ENCODE results near the gene CTDSPL. TPM values are rescaled to one million over a fixed set of nuclear protein-coding genes. Genes with fewer than 3 reads are reported as not detected.

Gene CTDSPL
- polyA plus RNA-seq, 1 experiment = 40.4 TPM

DNA sequence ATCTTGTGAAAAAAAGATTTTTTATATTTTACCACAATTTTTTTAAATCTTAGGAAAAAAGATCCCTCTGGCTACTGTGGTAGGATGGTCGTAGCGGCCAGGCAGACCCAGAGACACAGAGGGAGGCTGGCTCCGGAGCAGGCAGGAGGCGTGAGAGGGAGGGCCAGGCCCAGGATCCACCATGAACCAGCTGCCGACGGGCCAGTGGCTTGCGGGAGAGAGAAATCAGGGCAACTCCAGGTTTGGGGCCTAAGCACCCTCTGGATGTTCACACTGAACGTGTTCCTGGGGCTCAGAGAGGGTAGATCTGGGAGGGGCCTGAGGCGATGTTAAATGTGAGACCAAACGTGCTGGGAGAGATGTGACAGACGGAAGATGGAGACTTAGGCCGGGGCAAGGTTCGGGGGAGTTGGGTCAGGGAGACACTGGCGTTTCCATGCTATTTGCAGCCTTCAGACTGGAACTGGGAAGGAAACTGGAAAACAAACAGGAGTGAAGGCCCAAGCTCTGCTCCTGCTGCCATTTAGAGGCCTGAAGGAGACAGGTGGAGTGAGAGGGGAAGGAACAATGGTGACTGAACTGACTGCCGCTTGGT lies 127.3 kb downstream of the CTDSPL start:
- Histone ChIP-seq H3K4me3 (ENCODE audit: low read depth, low read length) (no peak overlapping the region), H3K27ac (ENCODE audit: low read depth, low read length) (no peak overlapping the region), H3K9me3 (ENCODE audit: control insufficient read depth, insufficient read depth, low read length) (no peaks in the 10 kb centered on the region; the same call in 1 of the 2 replicates), H3K27me3 (ENCODE audit: control insufficient read depth, insufficient read depth, low read length) (peaks cover 4% of the 10 kb centered on the region)
- DNase-seq (ENCODE audit: low read depth, low spot score) = no peak
- POLR2A ChIA-PET = no interaction called here
- CTCF ChIA-PET = interaction anchor here (1.0 kb wide), 1 partner anchor 15 kb away, joined by 4 read pairs; no protein-coding TSS in a partner anchor
- TF ChIP-seq, protein P1, sequence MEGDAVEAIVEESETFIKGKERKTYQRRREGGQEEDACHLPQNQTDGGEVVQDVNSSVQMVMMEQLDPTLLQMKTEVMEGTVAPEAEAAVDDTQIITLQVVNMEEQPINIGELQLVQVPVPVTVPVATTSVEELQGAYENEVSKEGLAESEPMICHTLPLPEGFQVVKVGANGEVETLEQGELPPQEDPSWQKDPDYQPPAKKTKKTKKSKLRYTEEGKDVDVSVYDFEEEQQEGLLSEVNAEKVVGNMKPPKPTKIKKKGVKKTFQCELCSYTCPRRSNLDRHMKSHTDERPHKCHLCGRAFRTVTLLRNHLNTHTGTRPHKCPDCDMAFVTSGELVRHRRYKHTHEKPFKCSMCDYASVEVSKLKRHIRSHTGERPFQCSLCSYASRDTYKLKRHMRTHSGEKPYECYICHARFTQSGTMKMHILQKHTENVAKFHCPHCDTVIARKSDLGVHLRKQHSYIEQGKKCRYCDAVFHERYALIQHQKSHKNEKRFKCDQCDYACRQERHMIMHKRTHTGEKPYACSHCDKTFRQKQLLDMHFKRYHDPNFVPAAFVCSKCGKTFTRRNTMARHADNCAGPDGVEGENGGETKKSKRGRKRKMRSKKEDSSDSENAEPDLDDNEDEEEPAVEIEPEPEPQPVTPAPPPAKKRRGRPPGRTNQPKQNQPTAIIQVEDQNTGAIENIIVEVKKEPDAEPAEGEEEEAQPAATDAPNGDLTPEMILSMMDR (IDR thresholded peaks at IDR 0.05; ENCODE audit: low read depth, low read length) = no peak

DNA sequence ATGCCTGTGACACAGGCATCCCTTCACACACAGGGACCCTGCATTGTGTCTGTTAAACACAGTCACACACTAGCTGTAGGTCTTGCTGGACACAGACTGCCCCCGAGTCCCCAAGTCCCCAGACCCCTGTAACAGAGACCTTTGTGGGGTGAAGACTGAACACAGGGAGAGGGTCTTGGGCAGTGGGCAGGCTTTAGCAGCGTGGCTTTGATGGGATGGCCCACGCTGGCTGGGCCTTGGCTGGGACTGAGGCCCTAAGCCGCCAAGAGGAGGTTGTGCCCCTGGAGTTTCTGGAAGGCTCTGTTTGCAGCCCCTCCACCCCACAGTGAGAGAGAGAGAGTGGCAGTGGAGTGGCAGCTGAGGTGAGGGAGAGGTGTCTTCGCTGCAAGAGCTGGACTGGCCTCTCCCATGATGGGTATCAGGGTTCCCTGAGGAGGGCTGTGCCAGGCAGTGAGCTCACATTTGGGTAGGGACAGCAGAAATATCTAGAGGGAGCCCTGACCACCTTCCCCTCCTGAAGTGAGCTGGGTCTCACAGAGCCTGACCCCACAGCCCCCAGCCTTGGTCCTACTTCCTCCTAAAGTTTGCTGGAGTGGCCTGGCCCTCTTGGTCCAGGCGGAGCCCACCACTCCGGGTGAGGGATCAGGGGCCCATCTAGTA lies 128.3 kb downstream of the CTDSPL start:
- DNase-seq (ENCODE audit: low read depth, low spot score) = no peak

DNA sequence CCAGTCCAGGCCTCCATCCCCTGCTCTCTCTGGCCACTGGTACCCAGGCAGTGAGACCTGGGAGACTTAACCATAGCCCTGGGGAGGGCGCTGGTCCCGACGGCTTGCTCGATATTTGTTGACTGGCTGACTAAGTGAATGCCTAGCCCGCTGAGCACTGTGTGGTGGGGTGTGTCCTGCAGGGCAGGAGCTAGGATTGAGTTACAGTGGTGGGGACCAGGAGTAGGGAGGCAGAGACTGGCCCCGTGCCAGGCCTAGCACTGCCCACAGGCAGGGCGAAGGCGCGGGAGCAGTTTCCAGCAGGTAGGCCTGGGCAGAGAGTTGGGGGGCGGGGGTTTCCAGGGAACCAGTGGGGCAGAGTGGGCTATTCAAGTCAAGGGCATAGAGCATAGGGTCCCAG lies 128.8 kb downstream of the CTDSPL start, which contains the start of gene VILL:
TSS of gene VILL (plus strand) at position 260 of the 400 bp plus-strand sequence. CDS start 2,887 bp downstream, outside the sequence.
- no peak for DNase-seq (ENCODE audit: low read depth, low spot score)
- TF ChIP-seq, protein P1 (IDR thresholded peaks at IDR 0.05; ENCODE audit: low read depth, low read length) = no peak
- peak within 1 kb of the TSS; percentile 21 for H3K27ac ChIP-seq (ENCODE audit: low read depth, low read length)
- ChIA-PET CTCF (no interaction called here), POLR2A (no interaction called here)
- H3K9me3 ChIP-seq (ENCODE audit: control insufficient read depth, insufficient read depth, low read length) = no peaks in the 10 kb centered on the region; the same call in 1 of the 2 replicates
- no peak within 1 kb of the TSS for H3K4me3 ChIP-seq (ENCODE audit: low read depth, low read length)
- peaks cover 4% of the 10 kb centered on the region for H3K27me3 ChIP-seq (ENCODE audit: control insufficient read depth, insufficient read depth, low read length)

More for the DNA sequence above, 128.3 kb downstream of the CTDSPL start:
- CTCF ChIA-PET = interaction anchor here (1.0 kb wide), 1 partner anchor 14 kb away, joined by 4 read pairs; no protein-coding TSS in a partner anchor
- Histone ChIP-seq H3K27me3 (ENCODE audit: control insufficient read depth, insufficient read depth, low read length) (peaks cover 4% of the 10 kb centered on the region), H3K9me3 (ENCODE audit: control insufficient read depth, insufficient read depth, low read length) (no peaks in the 10 kb centered on the region; the same call in 1 of the 2 replicates), H3K27ac (ENCODE audit: low read depth, low read length) (peak overlapping the region; percentile 21), H3K4me3 (ENCODE audit: low read depth, low read length) (no peak overlapping the region)
- TF ChIP-seq, protein P1 (IDR thresholded peaks at IDR 0.05; ENCODE audit: low read depth, low read length) = no peak
- POLR2A ChIA-PET = no interaction called here

DNA sequence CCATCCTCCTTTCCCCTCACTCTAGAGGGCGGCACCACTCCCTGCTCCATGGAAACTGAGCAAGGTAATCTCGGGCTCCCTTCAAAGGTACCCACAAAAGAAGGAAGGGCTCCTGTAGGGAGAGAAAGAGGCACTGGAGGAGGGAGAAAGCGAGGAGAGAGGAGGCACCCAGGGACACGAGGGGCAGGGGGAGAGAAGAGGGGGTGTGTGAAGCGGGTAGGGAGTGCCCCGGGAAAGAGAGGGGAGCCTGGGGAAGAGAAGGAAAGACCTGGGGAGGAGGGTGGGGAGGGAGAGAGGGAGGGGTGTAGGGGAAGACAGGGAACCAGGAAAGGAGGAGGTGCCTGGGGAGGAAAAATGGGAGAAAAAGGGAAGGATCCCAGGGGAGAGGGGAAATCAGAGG lies 129.4 kb downstream of the CTDSPL start:
- CTCF ChIA-PET = no interaction called here
- no peak for DNase-seq (ENCODE audit: low read depth, low spot score)

More for the DNA sequence above, 129.4 kb downstream of the CTDSPL start:
- Histone ChIP-seq H3K27me3 (ENCODE audit: control insufficient read depth, insufficient read depth, low read length) (peaks cover 4% of the 10 kb centered on the region), H3K9me3 (ENCODE audit: control insufficient read depth, insufficient read depth, low read length) (no peaks in the 10 kb centered on the region; the same call in 1 of the 2 replicates), H3K27ac (ENCODE audit: low read depth, low read length) (no peak overlapping the region), H3K4me3 (ENCODE audit: low read depth, low read length) (no peak overlapping the region)
- TF ChIP-seq, protein P1 (IDR thresholded peaks at IDR 0.05; ENCODE audit: low read depth, low read length) = no peak
- POLR2A ChIA-PET = no interaction called here

Measured in AG04450 (cell line).